GM12872 (cell line): ENCODE measurements around the gene MRPS24.

Source experiments
- TF ChIP-seq, protein P1 (sequence below): IDR thresholded peaks from 3 replicates; pipeline ENCODE4 v1.5.1; 2011; ENCODE audit warnings: low read depth, mild to moderate bottlenecking, low read length, moderate library complexity; ENCODE audit not compliant: insufficient read depth

Gene MRPS24

DNA sequence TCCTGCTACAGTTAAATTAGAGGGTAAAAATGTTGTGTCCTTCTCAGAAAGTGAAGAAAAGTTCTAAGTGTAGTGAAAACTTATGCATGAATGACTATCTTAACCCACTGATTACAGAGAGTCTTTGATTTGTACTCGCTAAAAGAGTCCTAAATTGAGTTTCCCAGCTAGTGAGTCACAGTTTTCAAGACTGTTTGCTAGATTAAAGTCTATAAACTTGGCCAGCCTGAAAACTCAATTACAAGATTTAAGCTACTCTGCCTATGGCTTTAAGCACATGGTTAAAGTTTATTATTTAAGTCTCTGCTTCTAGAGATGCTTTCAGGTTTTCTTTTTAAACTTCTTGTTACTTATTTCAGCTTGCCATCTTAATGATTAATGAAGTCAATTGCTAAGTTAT, 44.4 kb downstream of the MRPS24 start:
- TF ChIP-seq, protein P1, sequence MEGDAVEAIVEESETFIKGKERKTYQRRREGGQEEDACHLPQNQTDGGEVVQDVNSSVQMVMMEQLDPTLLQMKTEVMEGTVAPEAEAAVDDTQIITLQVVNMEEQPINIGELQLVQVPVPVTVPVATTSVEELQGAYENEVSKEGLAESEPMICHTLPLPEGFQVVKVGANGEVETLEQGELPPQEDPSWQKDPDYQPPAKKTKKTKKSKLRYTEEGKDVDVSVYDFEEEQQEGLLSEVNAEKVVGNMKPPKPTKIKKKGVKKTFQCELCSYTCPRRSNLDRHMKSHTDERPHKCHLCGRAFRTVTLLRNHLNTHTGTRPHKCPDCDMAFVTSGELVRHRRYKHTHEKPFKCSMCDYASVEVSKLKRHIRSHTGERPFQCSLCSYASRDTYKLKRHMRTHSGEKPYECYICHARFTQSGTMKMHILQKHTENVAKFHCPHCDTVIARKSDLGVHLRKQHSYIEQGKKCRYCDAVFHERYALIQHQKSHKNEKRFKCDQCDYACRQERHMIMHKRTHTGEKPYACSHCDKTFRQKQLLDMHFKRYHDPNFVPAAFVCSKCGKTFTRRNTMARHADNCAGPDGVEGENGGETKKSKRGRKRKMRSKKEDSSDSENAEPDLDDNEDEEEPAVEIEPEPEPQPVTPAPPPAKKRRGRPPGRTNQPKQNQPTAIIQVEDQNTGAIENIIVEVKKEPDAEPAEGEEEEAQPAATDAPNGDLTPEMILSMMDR: no peak

DNA sequence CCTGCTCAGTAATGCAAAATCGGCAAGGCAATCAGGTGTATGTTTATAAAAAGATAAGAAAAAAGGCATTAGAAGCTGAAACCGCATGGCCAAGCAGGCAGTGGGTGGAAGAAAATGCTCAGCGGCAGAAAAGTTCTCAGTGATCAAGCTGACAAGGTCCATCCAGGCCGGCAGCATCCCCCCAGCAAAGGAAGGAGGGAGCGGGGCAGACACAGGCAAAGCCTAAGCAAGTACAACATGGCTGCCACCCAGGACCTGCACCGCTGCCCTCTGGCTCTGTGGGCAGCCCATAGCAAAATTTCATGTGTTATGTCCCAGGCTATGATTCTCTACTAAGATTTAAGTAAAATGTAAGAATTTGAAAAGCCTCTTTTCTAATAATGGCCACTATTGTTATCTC, 45.4 kb downstream of the MRPS24 start:
- TF ChIP-seq, protein P1: no peak
